Islet of Langerhans (tissue), 1 donor: Measurements from ENCODE around the gene CAMKV.
"Not testable (repeated sequence)": the region's sequence is repeated elsewhere in the genome, so short reads cannot be mapped to it uniquely, and the experiment has no call there.

Experiments used
- FAIRE-seq: peaks from one replicate; lab custom pipeline; 2011; peaks lifted over from hg19 to GRCh38; lab: Jason Lieb, UNC

CAMKV gene, protein sequence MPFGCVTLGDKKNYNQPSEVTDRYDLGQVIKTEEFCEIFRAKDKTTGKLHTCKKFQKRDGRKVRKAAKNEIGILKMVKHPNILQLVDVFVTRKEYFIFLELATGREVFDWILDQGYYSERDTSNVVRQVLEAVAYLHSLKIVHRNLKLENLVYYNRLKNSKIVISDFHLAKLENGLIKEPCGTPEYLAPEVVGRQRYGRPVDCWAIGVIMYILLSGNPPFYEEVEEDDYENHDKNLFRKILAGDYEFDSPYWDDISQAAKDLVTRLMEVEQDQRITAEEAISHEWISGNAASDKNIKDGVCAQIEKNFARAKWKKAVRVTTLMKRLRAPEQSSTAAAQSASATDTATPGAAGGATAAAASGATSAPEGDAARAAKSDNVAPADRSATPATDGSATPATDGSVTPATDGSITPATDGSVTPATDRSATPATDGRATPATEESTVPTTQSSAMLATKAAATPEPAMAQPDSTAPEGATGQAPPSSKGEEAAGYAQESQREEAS

DNA sequence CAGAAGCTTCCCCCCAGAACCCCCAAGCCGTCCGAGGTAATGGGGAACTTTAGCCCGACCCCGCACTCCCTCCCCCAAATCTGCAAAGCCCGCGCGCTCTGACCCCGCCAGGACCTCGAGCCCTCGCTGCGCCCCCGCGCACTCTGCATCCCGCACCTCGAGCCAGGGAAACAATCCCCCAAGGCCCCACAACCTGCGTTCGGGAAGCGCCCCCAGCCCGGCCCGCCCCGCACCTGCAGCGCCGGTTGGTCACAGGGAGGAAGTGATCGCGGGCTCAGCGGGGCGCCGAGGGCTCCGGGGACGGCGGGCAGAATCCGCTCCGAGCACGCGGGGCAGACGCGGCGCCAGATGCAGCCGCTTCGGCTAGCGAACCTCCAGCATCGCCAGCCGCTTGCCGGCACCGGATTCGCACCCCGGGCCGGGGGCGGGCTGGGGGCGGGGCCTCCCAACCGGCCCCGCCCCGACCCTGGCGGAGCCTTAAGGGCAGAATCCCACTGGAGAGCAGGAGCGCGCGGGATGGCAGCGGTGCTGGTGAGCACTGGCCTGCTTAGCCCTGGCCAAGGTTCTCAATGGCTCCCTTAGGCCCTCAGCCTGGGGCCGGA is at the start of gene CAMKV:
Gene CAMKV, minus strand, starts transcription at position 382 of the 602 bp plus-strand sequence. CDS start 7,518 bp downstream, outside the sequence.
- FAIRE-seq, result no peak

- not testable (repeated sequence) for FAIRE-seq
Measured at GRCh38 chr3:49917806-49918590, 48.3 kb upstream of the CAMKV start.

DNA sequence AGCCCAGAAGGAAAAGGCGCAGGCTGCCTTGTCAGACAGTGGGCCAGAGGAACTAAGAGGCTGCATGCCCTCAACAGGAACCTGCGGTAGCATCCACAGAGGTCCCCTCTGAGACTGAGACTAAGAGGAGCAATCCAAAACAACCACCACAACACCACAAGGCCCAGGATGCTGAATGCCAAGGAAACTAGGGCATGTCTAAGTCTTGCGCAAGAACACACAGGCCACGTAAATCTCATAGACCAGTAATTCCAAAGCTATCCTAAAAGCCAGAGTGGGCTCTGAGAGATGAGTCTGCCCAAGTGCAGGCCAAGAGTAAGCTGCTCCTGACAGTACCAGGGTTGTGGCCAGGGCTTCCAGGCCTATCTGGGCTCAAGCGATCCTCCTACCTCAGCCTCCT is 47.0 kb upstream of the CAMKV start:
- no peak for FAIRE-seq

DNA sequence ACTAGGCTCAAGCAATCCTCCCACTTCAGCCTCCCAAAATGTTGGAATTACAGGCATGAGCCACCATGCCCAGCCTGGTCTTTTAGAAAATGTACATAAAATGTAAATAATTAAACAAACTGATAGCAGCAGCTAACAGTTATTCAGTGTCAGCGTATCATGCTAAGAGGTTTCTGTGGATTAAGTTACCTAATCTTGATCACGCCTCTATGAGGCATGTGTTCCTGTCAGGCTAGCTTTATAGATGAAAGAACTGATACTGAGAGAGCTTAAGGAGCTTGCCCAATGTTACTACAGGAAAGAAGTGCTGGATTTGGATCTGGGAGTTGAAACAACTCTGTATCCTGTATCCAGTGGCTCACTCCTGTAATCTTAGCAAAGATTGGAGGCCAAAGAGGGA is 45.2 kb upstream of the CAMKV start:
- FAIRE-seq, result no peak

- no peak for FAIRE-seq
Measured at GRCh38 chr3:49912881-49913281, 43.2 kb upstream of the CAMKV start.

DNA sequence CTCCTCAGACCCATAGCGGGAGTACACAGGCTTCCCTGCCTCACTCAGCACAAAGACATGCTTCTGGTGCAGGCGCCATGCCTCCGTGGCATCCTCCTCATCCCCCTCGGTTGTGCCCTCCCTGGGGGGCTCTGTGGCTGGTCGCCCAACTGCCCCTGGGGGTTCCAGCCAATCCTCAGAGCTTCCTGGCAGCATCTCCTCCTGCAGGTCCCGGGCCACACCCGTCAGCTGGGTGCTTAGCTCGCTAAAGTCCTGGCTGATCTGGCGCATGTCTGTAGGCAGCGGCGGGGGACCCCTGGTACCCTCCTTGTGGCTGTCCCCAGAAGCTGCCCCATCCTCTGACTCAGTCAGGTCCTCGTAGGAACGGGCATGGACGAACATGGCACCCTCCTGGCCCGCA is 41.9 kb upstream of the CAMKV start:
- FAIRE-seq, result no peak

DNA sequence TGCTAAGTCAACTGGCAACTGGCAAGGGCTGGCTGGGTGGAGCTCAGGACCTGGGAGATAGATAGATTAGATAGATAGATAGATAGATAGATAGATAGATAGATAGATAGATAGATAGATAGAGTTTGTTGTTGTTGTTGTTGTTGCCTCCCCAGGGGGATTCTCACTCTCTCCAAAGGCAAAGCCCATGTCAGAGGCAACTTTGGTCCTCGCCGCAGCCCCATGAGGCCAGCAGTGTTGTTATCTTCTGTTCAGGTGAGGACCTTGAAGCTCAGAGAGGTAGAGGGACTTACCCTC is 41.4 kb upstream of the CAMKV start:
- FAIRE-seq, result no peak

DNA sequence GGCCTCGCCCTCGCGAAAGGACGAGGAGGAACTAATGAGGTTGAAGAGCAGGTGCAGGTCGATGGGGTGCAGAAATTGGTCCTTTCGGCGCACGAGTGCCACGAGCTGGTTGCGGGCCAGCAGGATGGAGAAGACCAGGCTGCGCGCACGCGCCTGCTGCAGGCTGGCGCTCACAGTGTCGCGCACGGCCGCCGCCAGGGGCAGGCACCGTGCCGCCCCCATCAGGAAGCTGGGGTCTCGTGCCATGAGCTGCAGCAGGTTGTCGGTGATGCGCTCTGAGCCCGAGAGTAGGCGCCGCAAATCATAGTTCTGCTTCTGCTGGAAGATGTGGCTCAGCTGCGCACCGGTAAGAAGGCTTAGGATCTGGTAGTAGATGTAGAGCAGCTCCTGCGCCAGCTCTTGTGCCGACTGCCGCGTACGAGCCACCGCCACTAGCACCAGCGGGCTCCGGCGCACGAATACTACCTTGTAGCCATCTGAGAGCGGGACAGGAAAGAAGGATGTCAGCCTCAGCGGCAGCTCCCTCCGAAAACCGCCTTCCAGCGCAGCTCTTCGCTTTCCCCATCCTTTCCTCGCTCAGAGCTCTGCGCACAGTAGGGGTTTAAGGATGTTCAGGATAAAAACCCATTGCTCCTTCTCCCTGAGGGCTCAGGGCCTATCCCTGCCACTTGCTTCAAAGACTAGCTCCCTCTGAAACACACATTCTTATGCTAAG is 40.9 kb upstream of the CAMKV start:
- FAIRE-seq, result no peak

DNA sequence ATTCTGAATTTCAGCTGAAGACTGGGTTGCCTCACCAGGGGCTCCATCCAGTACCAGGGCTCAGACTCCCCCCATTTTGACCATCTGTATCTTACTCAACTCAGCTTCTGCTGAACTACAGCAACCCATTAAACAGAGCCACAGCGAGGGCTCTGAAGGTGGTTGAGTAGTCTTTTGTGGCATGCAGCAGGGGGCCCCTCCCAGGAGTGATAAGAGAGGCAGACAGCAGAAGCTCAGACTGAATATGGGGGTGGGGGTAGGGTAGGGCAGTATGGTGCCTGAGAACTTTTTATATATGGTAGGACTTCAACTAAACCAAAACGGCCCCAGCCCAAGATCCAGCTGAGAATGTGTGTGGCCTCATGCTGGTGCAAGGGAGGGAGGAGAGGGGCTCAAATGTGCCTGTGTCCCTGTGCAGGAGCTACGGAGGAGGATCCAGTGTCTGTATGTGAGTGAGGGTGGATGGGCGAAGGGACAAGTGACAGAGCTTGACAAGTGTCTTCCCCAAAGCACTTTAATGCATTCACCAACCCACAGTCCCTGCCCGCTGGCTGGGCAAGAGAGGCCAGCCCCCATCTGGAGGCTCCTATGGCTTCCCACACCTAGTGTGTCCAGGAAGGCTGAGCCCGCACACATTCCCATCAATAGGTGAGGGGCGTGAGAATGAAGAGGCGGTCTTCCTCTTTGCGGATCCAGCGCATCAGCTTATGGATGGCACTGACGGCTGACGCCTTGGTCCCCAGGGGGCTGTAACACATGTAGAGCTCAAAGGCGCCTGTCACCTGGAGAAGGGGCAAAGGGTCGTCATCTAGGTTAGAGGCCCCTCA is 38.9 kb upstream of the CAMKV start:
- FAIRE-seq, result no peak

- no peak for FAIRE-seq
Measured at GRCh38 chr3:49906073-49906743, 36.5 kb upstream of the CAMKV start.

DNA sequence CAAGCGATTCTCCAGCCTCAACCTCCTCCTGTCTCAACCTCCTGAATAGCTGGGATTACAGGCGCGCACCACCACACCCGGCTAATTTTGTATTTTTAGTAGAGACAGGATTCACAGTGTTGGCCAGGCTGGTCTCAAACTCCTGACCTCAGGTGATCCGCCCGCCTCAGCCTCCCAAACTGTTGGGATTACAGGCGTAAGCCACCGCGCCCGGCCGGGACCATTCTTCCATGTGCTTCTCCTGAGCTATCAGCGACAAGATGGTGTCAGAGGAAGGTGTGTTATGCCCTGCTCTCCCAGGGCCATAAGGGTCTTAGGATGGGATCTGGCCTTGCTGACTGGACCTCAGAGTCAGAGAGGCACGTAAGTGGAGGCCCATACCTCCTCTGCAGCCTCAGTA is 34.7 kb upstream of the CAMKV start:
- FAIRE-seq, result not testable (repeated sequence)

GRCh38 chr3:49903451-49904424 is 34.0 kb upstream of the CAMKV start, which contains the start of gene MST1R:
Gene MST1R (minus strand): TSS chr3:49903873. CDS start chr3:49903609, 264 bp downstream.
- FAIRE-seq, result no peak

GRCh38 chr3:49902511-49903345 is 33.0 kb upstream of the CAMKV start:
- no peak for FAIRE-seq

DNA sequence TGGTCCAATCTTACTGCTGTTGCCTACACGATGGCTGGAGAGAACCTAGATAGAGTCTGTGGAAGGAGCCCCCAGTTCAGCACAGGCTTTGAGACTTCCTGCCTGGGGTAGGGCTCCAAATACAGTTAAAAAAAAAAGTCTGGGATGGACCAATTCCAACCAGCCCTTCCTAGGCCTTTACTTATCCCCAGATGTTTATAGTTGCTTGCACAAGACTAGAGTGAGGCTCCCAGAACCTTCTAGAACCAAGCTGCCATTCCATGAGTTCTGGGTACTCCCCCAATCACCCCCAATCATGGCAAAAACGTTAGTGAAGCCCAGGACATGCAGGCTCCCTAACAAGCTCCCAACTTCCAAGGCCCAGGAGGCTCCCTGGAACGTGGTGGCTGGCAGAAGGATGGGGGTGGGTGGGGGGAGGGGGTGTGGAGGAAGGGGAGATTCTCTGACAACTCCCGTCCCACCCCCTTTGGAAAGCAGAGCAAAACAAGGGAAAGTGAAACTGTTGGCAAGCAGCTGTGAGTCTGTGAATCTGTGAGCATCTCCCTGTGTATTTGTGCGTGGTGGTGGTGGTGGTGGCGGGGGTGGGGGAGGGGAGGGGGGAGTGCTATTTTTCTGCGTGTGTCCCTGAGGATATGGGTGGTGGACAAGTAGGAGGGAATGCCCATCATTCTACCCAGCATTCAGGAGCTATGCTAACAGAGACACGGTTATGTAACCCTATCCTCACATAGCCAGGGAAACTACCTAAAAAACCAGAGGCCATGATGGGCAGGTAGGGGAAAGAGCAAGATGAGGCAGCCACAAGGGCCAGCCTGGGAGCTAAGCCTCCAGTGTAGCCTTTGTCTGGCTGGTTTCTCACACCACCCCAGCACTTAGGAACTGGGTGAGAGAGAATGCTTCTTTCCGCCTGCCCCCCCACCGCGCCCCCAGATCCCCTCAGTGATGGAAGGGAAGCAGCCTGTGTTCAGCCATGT is 31.9 kb upstream of the CAMKV start:
- no peak for FAIRE-seq

- no peak for FAIRE-seq
Measured at GRCh38 chr3:49900491-49901153, 30.9 kb upstream of the CAMKV start.

DNA sequence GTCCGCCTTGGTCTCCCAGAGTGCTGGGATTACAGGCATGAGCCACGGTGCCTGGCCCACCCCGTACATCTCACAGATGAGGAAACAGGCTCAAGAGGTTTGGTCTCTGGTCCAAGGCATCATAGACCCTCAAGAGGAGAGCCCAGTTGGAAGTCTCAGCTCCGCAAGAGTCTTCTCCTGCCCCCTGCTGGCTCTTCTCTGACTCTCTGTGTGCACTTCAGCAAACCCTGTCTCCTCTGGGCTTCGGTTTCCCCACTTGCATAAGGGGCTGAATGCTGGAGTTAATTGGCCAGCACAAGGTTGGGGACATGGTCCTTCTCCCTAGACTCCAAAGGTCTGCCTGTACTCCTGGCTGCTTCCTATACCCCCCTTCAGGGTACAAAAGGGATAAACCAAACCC is 30.1 kb upstream of the CAMKV start:
- no peak for FAIRE-seq

GRCh38 chr3:49898991-49899390 is 29.3 kb upstream of the CAMKV start:
- FAIRE-seq, result no peak
